Mammary epithelial cell (primary cell): Measurements from ENCODE around the gene PTPRM.

ENCODE experiments used
- CTCF ChIP-seq, 2 donors: IDR thresholded peaks in 1 of 2; conservative IDR thresholded peaks in 1 of 2; 2 replicates each; pipeline ENCODE4 v1.5.1; 2011 to 2012; ENCODE audit warnings: inconsistent platforms in 2 of 2, low read length in 2 of 2, mild to moderate bottlenecking in 2 of 2, control low read depth in 1 of 2, low read depth in 1 of 2; ENCODE audit not compliant: insufficient read depth in 1 of 2; ENCODE audit errors: extremely low read depth in 1 of 2
- EZH2 ChIP-seq: IDR thresholded peaks from 2 replicates; pipeline ENCODE4 v1.6.1; 2012; ENCODE audit warnings: low read length, inconsistent platforms, borderline replicate concordance

GRCh38 chr18:8051453-8051852 lies 484.3 kb downstream of the PTPRM start:
- TF ChIP-seq CTCF (conservative IDR thresholded peaks at IDR 0.05 in 1 of 2, IDR thresholded peaks at IDR 0.05 in 1 of 2; ENCODE audit: extremely low read depth in 1 of 2, insufficient read depth in 1 of 2, low read depth in 1 of 2, low read length in 2 of 2) (no peak), EZH2 (no peak)
